ENCODE data around the gene DCDC2C.

DCDC2C gene

GRCh38 chr2:3749201-3749600 lies 45.8 kb downstream of the DCDC2C start:
- in situ Hi-C loops (cut with HindIII; ENCODE audit: low sequenced_read_pairs), result no loop called here
- H3K4me3 ChIP-seq (ENCODE audit: low read depth, low read length), result no peak overlapping the region
- TF ChIP-seq, protein P1, sequence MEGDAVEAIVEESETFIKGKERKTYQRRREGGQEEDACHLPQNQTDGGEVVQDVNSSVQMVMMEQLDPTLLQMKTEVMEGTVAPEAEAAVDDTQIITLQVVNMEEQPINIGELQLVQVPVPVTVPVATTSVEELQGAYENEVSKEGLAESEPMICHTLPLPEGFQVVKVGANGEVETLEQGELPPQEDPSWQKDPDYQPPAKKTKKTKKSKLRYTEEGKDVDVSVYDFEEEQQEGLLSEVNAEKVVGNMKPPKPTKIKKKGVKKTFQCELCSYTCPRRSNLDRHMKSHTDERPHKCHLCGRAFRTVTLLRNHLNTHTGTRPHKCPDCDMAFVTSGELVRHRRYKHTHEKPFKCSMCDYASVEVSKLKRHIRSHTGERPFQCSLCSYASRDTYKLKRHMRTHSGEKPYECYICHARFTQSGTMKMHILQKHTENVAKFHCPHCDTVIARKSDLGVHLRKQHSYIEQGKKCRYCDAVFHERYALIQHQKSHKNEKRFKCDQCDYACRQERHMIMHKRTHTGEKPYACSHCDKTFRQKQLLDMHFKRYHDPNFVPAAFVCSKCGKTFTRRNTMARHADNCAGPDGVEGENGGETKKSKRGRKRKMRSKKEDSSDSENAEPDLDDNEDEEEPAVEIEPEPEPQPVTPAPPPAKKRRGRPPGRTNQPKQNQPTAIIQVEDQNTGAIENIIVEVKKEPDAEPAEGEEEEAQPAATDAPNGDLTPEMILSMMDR (IDR thresholded peaks at IDR 0.05; ENCODE audit: low read depth, low read length), result no peak
- DNase-seq (ENCODE audit: low read depth, low spot score), result no peak

DNA sequence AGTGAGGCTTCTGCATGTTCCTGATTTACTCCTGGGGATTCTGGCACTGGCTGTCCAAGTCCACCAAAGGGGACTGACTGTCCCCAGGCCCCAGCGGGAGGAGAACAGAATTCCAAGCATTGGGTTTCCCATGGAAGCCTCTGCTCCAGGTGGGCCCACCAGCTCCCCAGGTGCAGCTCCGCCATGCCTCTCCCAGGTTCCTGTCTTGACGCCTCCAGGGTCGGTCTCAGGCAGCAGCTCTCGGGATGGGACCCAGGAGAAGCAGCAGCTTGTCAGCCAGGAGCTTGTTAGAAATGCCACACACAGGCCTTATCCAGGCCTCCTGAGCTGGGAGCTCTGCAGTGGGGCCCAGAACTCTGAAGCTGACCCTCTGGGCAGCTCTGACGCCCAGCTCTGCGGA lies 47.9 kb downstream of the DCDC2C start:
- in situ Hi-C loops (cut with HindIII; ENCODE audit: low sequenced_read_pairs), result no loop called here
- TF ChIP-seq, protein P1 (IDR thresholded peaks at IDR 0.05; ENCODE audit: low read depth, low read length), result no peak
- no peak for DNase-seq (ENCODE audit: low read depth, low spot score)
- H3K4me3 ChIP-seq (ENCODE audit: low read depth, low read length), result no peak overlapping the region

DNA sequence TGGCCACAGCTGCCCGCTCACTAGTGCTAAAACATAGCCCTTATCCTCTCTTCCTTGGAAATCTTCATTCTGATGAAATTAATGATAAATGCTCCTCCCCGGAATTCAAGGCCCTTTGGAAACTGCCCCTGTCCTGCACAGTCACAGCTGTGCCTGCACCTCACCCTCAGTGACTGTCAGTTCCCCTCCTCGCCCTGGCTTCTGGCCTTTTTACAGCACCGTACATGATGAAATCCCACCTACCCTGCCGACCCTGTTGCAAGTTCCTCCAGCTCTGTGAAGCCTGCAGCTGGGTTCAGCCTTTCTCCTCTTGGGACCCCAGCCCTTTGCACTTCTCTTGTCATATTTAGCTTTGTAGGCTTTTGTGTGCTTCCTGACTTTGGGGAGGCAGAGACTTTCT lies 48.4 kb downstream of the DCDC2C start:
- in situ Hi-C loops (cut with HindIII; ENCODE audit: low sequenced_read_pairs), result no loop called here
- H3K4me3 ChIP-seq (ENCODE audit: low read depth, low read length), result no peak overlapping the region
- TF ChIP-seq, protein P1 (IDR thresholded peaks at IDR 0.05; ENCODE audit: low read depth, low read length), result no peak
- no peak for DNase-seq (ENCODE audit: low read depth, low spot score)

DNA sequence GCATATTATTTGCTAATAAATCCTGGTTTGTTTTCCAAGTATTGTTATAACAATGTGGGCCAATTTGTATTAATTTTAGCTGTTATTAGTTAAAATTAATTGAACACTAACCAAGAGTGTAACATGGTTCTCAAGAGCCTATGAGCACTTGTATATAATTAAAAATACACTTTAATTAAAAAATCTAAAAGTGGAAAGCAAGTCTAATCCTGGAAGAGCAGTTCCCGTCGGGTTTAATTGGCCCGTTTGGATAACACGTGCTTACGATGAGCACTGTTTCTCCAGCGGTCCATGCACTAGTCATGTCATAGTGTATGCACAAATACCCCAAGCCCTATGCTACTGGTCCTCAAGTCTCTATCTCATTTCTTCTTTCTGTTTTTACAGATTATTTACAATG lies 49.0 kb downstream of the DCDC2C start:
- DNase-seq (ENCODE audit: low read depth, low spot score), result no peak
- in situ Hi-C loops (cut with HindIII; ENCODE audit: low sequenced_read_pairs), result no loop called here
- no peak overlapping the region for H3K4me3 ChIP-seq (ENCODE audit: low read depth, low read length)
- TF ChIP-seq, protein P1 (IDR thresholded peaks at IDR 0.05; ENCODE audit: low read depth, low read length), result no peak

DNA sequence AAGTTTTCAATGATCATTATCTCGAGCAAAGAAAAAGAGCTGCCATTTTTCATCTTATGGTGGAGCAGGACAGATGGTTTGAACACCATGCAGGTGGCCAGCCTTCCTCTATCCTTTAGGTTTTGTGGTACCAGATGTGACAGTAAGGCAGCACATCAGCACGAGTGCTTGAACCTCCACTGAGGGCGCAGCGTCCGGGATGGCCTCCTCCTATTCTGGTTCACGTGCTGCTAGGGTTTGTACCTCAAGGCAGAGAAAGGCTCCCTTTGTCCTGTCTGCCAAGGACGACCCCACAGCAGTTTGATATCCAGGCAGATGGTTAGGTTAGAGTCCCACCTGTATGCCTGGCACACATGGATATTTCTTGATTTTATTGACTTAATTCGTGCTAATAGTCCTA lies 50.2 kb downstream of the DCDC2C start:
- TF ChIP-seq, protein P1 (IDR thresholded peaks at IDR 0.05; ENCODE audit: low read depth, low read length), result no peak
- in situ Hi-C loops (cut with HindIII; ENCODE audit: low sequenced_read_pairs), result no loop called here
- no peak overlapping the region for H3K4me3 ChIP-seq (ENCODE audit: low read depth, low read length)
- no peak for DNase-seq (ENCODE audit: low read depth, low spot score)

DNA sequence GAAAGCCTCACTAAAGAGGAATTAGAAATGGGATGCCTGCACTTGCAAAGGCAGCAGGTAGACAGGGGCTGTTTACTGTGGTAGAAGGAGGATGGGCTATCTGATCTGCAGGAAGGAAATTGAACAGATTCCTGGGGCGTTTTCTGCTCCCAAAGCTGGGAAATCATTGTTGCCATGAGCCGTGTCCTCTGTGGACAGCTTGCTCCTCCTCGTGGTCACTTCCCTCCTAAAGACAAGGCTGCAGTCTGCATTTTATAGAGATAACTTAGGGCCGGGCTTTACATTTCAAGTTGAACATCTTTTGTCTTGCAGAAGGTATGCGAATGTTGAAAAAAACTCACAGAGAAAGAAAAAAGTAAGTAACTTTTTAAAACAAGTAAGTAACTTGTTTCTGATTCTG lies 50.9 kb downstream of the DCDC2C start:
- H3K4me3 ChIP-seq (ENCODE audit: low read depth, low read length), result no peak overlapping the region
- TF ChIP-seq, protein P1 (IDR thresholded peaks at IDR 0.05; ENCODE audit: low read depth, low read length), result no peak
- in situ Hi-C loops (cut with HindIII; ENCODE audit: low sequenced_read_pairs), result no loop called here
- DNase-seq (ENCODE audit: low read depth, low spot score), result no peak

GRCh38 chr2:3754795-3755194 lies 51.4 kb downstream of the DCDC2C start:
- no peak overlapping the region for H3K4me3 ChIP-seq (ENCODE audit: low read depth, low read length)
- in situ Hi-C loops (cut with HindIII; ENCODE audit: low sequenced_read_pairs), result no loop called here
- TF ChIP-seq, protein P1 (IDR thresholded peaks at IDR 0.05; ENCODE audit: low read depth, low read length), result no peak
- no peak for DNase-seq (ENCODE audit: low read depth, low spot score)

All from astrocyte of the spinal cord (primary cell).